ENCODE data around the gene ARHGAP24. TPM values are rescaled to one million over a fixed set of nuclear protein-coding genes. Genes with fewer than 3 reads are reported as not detected.
"Not testable (repeated sequence)": the region's sequence is repeated elsewhere in the genome, so short reads cannot be mapped to it uniquely, and the experiment has no call there.

The ARHGAP24 gene
- total and polyA plus RNA-seq, 4 donors: 1.8 to 15.2 (median 3.3) TPM

DNA sequence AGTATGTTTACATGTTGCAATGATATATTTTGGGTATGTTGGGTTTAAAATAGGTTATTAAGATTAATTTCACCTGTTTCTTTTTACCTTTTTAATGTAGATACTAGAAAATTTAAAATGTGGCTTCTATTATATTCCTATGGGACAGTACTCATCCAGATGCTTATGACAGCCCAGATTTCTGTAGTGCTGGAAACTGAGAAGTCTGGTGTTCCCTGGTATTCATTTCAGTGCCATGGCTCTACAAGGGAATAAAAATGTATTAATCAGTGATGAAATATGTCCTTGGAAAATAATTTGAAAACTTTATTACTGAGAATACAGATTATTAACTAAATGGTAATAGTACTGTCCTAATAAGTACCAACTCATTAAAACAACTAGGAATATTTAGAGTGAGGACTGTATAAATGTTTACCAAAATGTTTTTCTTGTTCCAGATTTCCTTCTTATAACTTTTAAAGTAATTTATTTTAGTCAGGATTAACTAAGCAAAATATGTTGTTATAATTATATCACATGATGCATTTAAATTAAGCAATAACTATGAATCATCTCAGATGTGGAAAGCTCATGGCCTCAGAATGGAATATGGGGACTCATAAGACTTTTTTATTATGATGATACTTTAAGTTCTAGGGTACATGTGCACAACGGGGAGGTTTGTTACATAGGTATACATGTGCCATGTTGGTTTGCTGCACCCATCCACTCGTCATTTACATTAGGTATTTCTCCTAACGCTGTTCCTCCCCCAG is 25.3 kb downstream of the ARHGAP24 start:
- no peaks in the 10 kb centered on the region for H3K36me3 ChIP-seq (ENCODE audit: control insufficient read depth in 4 of 4, insufficient read depth in 3 of 4, low read depth in 1 of 4, low read length in 3 of 4)
- H3K4me1 ChIP-seq (ENCODE audit: control insufficient read depth in 4 of 4, insufficient read depth in 4 of 4, low read length in 3 of 4): no peaks in the 10 kb centered on the region
- H3K27ac ChIP-seq (ENCODE audit: low read depth in 1 of 2, low read length in 2 of 2): no peak overlapping the region
- H3K9ac ChIP-seq (ENCODE audit: low read depth in 1 of 2, low read length in 2 of 2): no peak overlapping the region
- DNase-seq (ENCODE audit: low spot score): no peak
- H3K27me3 ChIP-seq (ENCODE audit: control insufficient read depth in 4 of 4, insufficient read depth in 4 of 4, low read length in 3 of 4): no peaks in the 10 kb centered on the region
- WGBS: 94% methylated on average over 3 of the region's 3 CpGs
- TF ChIP-seq FOXA2 (IDR thresholded peaks at IDR 0.05) (no peak), FOXA1 (IDR thresholded peaks at IDR 0.05) (no peak), YY1 (IDR thresholded peaks at IDR 0.05) (no peak), EGR1 (IDR thresholded peaks at IDR 0.05; ENCODE audit: low read depth in 2 of 2) (no peak)
- TF ChIP-seq, protein P1, sequence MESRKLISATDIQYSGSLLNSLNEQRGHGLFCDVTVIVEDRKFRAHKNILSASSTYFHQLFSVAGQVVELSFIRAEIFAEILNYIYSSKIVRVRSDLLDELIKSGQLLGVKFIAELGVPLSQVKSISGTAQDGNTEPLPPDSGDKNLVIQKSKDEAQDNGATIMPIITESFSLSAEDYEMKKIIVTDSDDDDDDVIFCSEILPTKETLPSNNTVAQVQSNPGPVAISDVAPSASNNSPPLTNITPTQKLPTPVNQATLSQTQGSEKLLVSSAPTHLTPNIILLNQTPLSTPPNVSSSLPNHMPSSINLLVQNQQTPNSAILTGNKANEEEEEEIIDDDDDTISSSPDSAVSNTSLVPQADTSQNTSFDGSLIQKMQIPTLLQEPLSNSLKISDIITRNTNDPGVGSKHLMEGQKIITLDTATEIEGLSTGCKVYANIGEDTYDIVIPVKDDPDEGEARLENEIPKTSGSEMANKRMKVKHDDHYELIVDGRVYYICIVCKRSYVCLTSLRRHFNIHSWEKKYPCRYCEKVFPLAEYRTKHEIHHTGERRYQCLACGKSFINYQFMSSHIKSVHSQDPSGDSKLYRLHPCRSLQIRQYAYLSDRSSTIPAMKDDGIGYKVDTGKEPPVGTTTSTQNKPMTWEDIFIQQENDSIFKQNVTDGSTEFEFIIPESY (IDR thresholded peaks at IDR 0.05): no peak
- no peaks in the 10 kb centered on the region for H3K9me3 ChIP-seq (ENCODE audit: control insufficient read depth in 4 of 4, low read length in 3 of 4)
- no peak overlapping the region for H3K4me3 ChIP-seq (ENCODE audit: low read depth in 1 of 3, low read length in 3 of 3)

DNA sequence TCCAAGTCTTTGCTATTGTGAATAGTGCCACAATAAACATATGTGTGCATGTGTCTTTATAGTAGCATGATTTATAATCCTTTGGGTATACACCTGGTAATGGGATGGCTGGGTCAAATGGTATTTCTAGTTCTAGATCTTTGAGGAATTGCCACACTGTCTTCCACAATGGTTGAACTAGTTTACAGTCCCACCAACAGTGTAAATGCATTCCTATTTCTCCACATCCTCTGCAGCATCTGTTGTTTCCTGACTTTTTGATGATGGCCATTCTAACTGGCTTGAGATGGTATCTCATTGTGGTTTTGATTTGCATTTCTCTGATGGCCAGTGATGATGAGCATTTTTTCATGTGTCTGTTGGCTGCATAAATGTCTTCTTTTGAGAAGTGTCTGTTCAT is 26.2 kb downstream of the ARHGAP24 start:
- H3K4me3 ChIP-seq (ENCODE audit: low read depth in 1 of 3, low read length in 3 of 3); H3K27ac ChIP-seq (ENCODE audit: low read depth in 1 of 2, low read length in 2 of 2); H3K4me1 ChIP-seq (ENCODE audit: control insufficient read depth in 4 of 4, insufficient read depth in 4 of 4, low read length in 3 of 4); H3K9me3 ChIP-seq (ENCODE audit: control insufficient read depth in 4 of 4, low read length in 3 of 4); H3K27me3 ChIP-seq (ENCODE audit: control insufficient read depth in 4 of 4, insufficient read depth in 4 of 4, low read length in 3 of 4); H3K36me3 ChIP-seq (ENCODE audit: control insufficient read depth in 4 of 4, insufficient read depth in 3 of 4, low read depth in 1 of 4, low read length in 3 of 4); H3K9ac ChIP-seq (ENCODE audit: low read depth in 1 of 2, low read length in 2 of 2); DNase-seq (ENCODE audit: low spot score): not testable (repeated sequence)

DNA sequence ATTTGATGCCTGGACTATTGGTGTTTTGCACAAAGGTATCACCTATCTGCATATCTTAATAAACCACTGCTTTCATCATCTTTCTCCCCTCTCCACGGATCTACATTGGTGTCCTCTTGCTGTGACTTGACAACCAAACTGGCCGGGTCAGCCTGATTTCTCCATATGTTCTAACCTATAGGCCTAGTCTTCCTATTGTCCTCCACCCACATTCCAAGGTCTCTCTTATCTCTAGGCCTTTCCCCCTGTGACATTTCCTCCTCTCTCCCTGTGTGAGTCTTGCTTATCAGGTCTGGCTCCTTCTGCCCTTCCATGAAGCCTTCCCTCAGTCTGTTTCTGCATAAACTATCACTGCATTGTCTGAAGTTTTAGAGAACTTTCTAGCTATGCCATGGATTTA is 33.7 kb downstream of the ARHGAP24 start:
- Histone ChIP-seq H3K4me1 (ENCODE audit: control insufficient read depth in 4 of 4, insufficient read depth in 4 of 4, low read length in 3 of 4) (no peaks in the 10 kb centered on the region), H3K9me3 (ENCODE audit: control insufficient read depth in 4 of 4, low read length in 3 of 4) (no peaks in the 10 kb centered on the region), H3K27ac (ENCODE audit: low read depth in 1 of 2, low read length in 2 of 2) (no peak overlapping the region), H3K27me3 (ENCODE audit: control insufficient read depth in 4 of 4, insufficient read depth in 4 of 4, low read length in 3 of 4) (no peaks in the 10 kb centered on the region), H3K4me3 (ENCODE audit: low read depth in 1 of 3, low read length in 3 of 3) (no peak overlapping the region), H3K36me3 (ENCODE audit: control insufficient read depth in 4 of 4, insufficient read depth in 3 of 4, low read depth in 1 of 4, low read length in 3 of 4) (no peaks in the 10 kb centered on the region), H3K9ac (ENCODE audit: low read depth in 1 of 2, low read length in 2 of 2) (no peak overlapping the region)
- 53% methylated on average over 2 of the region's 2 CpGs for WGBS
- DNase-seq (ENCODE audit: low spot score): no peak
- TF ChIP-seq YY1 (IDR thresholded peaks at IDR 0.05) (no peak), FOXA1 (IDR thresholded peaks at IDR 0.05) (no peak), EGR1 (IDR thresholded peaks at IDR 0.05; ENCODE audit: low read depth in 2 of 2) (no peak), TAF1 (conservative IDR thresholded peaks at IDR 0.05) (no peak), HNF4A (conservative IDR thresholded peaks at IDR 0.05) (no peak), JUND (IDR thresholded peaks at IDR 0.05) (no peak), RAD21 (IDR thresholded peaks at IDR 0.05) (no peak), SP1 (IDR thresholded peaks at IDR 0.05) (no peak), GABPA (IDR thresholded peaks at IDR 0.05 in 1 of 2, conservative IDR thresholded peaks at IDR 0.05 in 1 of 2) (no peak), FOXA2 (IDR thresholded peaks at IDR 0.05) (no peak), NR2F2 (IDR thresholded peaks at IDR 0.05) (no peak), HNF4G (IDR thresholded peaks at IDR 0.05) (no peak), RXRA (IDR thresholded peaks at IDR 0.05) (no peak)
- TF ChIP-seq, protein P1 (IDR thresholded peaks at IDR 0.05): no peak
- TF ChIP-seq, protein P2, sequence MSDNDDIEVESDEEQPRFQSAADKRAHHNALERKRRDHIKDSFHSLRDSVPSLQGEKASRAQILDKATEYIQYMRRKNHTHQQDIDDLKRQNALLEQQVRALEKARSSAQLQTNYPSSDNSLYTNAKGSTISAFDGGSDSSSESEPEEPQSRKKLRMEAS (IDR thresholded peaks at IDR 0.05): no peak
- TF ChIP-seq, protein P3, sequence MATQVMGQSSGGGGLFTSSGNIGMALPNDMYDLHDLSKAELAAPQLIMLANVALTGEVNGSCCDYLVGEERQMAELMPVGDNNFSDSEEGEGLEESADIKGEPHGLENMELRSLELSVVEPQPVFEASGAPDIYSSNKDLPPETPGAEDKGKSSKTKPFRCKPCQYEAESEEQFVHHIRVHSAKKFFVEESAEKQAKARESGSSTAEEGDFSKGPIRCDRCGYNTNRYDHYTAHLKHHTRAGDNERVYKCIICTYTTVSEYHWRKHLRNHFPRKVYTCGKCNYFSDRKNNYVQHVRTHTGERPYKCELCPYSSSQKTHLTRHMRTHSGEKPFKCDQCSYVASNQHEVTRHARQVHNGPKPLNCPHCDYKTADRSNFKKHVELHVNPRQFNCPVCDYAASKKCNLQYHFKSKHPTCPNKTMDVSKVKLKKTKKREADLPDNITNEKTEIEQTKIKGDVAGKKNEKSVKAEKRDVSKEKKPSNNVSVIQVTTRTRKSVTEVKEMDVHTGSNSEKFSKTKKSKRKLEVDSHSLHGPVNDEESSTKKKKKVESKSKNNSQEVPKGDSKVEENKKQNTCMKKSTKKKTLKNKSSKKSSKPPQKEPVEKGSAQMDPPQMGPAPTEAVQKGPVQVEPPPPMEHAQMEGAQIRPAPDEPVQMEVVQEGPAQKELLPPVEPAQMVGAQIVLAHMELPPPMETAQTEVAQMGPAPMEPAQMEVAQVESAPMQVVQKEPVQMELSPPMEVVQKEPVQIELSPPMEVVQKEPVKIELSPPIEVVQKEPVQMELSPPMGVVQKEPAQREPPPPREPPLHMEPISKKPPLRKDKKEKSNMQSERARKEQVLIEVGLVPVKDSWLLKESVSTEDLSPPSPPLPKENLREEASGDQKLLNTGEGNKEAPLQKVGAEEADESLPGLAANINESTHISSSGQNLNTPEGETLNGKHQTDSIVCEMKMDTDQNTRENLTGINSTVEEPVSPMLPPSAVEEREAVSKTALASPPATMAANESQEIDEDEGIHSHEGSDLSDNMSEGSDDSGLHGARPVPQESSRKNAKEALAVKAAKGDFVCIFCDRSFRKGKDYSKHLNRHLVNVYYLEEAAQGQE (IDR thresholded peaks at IDR 0.05): no peak
- TF ChIP-seq, protein P4, sequence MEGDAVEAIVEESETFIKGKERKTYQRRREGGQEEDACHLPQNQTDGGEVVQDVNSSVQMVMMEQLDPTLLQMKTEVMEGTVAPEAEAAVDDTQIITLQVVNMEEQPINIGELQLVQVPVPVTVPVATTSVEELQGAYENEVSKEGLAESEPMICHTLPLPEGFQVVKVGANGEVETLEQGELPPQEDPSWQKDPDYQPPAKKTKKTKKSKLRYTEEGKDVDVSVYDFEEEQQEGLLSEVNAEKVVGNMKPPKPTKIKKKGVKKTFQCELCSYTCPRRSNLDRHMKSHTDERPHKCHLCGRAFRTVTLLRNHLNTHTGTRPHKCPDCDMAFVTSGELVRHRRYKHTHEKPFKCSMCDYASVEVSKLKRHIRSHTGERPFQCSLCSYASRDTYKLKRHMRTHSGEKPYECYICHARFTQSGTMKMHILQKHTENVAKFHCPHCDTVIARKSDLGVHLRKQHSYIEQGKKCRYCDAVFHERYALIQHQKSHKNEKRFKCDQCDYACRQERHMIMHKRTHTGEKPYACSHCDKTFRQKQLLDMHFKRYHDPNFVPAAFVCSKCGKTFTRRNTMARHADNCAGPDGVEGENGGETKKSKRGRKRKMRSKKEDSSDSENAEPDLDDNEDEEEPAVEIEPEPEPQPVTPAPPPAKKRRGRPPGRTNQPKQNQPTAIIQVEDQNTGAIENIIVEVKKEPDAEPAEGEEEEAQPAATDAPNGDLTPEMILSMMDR (IDR thresholded peaks at IDR 0.05; ENCODE audit: low read depth, low read length, missing input control): no peak
- TF ChIP-seq, protein P5, sequence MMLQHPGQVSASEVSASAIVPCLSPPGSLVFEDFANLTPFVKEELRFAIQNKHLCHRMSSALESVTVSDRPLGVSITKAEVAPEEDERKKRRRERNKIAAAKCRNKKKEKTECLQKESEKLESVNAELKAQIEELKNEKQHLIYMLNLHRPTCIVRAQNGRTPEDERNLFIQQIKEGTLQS (IDR thresholded peaks at IDR 0.05): no peak

Data from liver (tissue), 9 donors.